Hypothalamus (tissue), 51 donors: Measurements from ENCODE around the gene CEACAM19.
A peak's percentile ranks its signal among the peaks of the same experiment; 100 is the strongest.
"Not testable (repeated sequence)": the region's sequence is repeated elsewhere in the genome, so short reads cannot be mapped to it uniquely, and the experiment has no call there.

Experiments
- DNase-seq, 51 donors: peaks; one replicate each; lab custom pipeline; 2025; lab: John Stamatoyannopoulos, UW

Gene CEACAM19

DNA sequence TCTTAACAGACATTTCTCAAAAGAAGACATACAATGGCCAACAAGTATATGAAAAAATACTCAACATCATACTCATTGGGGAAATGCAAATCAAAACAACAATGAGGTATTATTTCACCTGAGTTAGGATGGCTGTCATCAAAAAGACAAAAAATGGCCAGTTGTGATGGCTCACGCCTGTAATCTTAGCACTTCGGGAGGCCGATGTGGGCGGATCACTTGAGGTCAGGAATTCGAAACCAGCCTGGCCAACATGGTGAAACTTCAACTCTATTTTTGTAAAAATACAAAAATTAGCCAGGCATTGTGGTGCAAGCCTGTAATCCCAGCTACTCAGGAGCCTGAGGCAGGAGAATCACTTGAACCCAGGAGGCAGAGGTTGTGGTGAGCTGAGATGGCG is 49.7 kb downstream of the CEACAM19 start:
- no peak for DNase-seq

DNA sequence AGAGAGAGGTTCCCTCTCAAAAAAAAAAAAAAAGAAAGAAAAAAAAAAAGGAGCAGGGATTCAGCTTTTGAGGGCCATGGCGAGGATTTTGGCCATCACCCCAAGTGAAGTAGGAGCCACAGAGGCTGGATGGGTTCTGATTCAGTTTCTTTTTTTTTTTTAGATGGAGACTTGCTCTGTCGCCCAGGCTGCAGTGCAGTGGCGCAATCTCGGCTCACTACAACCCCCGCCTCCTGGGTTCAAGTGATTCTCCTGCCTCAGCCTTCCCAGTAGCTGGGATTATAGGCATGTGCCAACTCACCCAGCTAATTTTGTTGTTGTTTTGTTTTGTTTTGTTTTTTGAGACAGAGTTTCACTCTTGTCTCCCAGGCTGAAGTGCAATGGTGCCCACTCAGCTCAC is 50.1 kb downstream of the CEACAM19 start:
- not testable (repeated sequence) for DNase-seq

DNA sequence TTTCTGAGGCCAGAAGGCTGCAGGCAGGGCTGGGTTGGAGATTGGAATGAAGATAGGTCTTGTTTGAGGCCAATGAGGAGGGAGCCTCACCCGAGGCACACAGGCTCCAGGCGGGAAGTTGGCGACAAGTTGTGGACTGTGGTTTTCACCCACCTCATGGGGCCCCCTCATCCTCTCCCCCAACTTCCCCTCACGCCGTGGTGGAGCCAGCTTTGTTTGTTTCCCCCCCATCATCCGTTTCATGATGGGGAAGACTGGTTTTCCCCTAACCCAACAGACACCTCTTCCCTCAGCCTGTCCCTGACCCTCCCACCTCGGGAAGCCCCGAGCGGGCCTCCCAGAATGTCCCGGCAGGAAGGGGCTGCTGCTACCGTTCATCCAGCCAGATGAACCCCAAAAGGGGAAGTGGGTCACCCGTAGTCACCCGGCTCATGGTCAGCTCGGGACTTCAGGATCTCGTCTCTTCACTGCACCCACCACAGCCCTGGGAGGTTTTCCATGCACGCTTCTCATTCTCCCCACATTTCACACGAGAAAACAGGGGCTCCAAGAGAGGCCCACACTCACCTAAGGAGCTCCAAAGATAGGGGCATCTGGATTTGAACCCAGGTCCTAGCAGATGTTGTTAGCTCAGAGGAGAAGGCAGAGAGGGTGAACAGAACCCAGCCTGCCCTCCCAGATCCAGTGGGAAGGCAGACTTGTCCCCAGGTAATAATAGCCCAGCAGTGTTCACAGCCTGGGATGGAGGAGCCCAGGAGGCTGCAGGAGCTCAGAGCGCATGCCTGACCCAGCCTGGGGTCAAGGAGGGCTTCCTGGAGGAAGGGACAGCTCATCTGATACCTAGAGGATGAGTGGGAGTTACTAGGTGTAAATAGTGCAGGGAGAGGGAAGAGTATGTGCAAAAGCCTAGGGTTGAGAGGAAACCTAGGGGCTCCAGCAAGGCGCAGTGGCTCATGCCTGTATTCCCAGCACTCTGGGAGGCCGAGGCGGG is 51.1 kb downstream of the CEACAM19 start:
- peak in 3 of 51 donors; percentile 2 to 25 (median 23) for DNase-seq

DNA sequence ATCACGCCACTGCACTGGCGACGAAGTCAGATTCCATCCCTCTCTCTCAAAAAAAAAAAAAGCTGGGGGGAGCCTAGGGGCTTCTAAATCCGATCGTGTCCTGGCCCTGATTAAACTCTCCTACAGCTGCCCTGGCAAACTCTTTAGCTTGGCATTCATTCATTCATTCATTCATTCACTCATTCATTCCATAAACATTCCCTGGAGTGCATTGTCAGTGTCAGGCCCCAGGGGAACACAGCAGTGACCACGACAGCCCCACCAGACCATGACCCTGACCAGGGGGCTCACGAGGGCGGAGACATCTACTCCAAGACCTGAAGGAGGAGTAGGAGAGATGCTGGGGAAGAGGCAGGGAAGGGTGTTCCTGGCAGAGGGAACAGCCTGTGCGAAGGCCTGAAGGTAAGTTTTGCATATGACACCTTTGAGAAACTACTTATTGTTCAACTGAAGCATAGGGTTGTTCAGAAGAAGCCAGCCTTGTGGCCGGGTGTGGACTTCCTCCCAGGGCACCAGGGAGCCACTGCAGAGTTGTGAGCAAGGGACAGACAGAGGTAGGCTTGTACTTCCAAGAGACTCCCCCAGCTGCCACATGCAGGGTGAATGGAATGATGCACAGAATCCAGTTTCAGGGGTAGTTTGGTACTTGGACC is 52.1 kb downstream of the CEACAM19 start:
- DNase-seq: no peak

DNA sequence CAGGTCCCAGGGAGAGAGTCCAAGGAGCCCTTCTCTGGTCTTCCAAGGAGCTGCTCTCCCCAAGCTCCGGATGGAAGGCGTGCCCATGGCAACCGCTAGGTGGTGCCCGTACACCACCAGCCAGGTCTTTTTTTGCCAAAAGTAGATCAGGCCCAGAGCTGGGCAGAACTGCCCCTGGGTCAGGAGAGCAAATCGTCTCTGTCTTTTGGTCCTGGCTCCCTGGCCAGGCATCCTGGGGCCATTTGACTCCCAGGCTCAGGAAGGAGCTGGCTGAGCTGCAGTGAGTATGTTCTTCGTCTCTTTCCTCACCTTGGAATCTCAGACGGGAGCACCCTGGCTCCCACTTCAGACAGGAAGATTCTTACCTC is 52.7 kb downstream of the CEACAM19 start:
- peak in 46 of 51 donors; percentile 7 to 78 (median 50) for DNase-seq

DNA sequence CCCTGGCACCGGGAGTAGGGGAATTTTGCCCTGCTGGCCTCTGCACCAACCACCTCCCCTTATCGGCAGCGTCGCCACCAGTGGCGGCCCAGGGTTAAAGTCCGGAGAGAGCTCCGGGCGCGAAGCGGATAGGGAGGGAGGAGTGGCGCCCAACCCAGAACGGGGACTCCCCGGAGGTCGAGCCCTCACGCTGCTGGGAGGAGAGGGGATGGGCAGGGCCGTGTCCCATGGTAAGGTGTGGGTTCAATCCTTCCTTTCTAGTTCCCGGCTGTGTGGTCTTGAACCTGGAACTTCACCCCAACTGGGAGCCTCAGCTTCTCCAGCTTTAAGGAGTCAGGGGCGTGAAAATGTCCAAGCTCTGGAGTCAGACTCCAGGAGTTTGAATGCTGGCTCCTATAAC is 54.0 kb downstream of the CEACAM19 start:
- no peak for DNase-seq

DNA sequence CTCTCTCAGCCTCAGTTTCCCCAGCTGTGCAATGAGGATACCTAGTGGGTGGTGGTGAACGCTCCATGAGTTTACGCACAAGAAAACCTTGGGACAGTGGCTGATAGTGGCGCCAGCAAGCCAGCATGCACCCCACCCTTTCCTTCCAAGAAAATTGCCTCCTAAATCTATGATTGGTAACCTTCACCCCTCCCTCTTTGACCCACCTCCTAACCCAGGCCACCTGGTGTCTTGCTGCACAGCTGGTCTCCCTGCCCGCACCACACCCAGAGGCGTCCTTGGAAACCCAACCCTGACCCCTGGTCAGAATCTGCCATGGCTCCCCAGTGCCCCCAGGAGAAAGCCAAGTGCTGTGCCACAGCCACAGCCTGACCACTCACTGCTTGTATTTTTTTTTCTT is 54.4 kb downstream of the CEACAM19 start:
- no peak for DNase-seq

DNA sequence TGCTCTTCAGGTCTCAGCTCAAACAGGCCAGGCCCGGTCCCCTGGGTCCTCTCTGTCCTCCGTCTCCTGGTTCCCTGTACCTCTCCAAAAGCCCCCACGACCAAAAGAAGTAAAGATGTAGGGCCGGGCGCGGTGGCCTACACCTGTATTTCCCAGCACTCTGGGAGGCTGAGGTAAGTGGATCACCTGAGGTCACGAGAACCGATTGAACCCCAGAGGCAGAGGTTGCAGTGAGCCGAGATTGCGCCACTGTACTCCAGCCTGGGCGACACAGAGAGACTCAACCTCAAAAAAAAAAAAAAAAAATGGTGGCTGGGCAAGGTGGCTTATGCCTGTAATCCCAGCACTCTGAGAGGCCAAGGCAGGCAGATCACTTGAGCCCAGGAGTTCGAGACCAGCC is 55.2 kb downstream of the CEACAM19 start:
- DNase-seq: no peak

DNA sequence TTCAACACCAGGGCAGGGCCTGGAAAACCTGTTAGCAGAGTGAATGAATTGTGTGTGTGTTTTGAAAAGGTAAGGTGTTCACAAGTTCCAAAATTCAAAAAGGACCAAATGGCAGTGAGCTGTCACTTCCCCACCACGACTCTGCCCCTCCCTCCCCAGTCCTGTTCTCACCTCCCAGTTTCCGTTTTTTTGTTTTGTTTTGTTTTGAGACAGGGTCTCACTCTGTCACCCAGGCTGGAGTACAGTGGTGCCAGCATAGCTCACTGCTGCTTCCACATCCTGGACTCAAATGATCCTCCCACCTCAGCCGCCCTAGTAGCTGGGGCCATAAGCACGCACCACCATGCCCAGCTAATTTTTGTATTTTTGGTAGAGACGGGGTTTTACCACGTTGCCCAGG is 56.9 kb downstream of the CEACAM19 start:
- DNase-seq: no peak

DNA sequence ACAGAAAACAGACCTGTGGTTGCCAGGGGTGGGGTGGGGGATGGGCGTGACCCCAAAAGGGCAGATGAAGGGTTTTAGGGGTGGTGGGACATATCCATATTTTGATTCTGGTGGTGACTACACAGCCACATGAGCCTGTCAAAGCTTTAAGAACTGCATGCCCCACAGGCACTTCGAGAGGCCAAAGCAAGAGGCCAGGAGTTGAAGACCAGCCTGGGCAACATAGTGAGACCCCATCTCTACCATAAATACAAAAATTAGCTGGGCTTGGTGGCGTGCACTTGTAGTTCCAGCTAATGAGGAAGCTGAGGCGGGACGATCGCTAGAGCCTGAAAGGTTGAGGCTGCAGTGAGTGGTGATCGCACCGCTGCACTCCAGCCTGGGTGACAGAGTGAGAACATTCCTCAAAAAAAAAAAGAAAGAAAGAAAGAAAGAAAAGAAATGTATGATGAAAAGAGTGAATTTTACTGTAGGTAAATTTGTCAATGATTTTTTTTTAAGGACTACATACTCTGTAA is 58.3 kb downstream of the CEACAM19 start:
- no peak for DNase-seq

DNA sequence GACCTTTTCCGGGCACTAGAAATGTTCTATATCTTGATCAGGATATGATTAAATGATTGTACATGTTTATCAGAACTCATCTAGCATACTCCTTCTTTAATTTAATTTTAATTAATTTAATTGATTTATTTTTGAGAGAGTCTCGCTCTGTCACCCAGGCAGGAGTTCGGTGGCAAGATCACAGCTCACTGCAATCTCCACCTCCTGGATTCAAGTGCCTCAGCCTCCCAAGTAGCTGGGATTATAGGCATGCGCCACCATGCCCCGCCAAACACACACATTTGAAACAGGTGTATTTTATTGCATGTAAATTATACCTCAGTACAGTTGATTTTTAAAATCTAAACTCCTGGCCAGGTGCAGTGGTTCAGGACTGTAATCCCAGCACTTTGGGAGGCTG is 59.8 kb downstream of the CEACAM19 start:
- DNase-seq: no peak

DNA sequence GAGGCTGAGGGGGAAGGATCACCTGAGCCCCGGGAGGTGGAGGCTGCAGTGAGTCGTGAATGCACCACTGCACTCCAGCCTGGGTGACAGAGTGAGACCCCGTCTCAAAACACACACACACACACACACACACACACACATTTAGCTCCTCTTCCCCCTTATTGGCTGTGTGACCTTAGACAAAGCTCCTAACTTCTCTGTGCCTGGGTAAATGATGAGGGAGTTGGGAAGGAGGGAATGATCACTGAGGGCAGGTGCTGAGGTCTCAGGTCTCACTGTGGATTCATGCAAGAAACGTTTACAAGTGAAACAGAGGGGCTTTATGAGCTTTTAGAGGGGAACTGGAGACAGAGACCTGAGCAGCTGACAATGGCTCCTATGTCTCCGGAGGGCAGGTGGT is 60.3 kb downstream of the CEACAM19 start:
- no peak for DNase-seq

DNA sequence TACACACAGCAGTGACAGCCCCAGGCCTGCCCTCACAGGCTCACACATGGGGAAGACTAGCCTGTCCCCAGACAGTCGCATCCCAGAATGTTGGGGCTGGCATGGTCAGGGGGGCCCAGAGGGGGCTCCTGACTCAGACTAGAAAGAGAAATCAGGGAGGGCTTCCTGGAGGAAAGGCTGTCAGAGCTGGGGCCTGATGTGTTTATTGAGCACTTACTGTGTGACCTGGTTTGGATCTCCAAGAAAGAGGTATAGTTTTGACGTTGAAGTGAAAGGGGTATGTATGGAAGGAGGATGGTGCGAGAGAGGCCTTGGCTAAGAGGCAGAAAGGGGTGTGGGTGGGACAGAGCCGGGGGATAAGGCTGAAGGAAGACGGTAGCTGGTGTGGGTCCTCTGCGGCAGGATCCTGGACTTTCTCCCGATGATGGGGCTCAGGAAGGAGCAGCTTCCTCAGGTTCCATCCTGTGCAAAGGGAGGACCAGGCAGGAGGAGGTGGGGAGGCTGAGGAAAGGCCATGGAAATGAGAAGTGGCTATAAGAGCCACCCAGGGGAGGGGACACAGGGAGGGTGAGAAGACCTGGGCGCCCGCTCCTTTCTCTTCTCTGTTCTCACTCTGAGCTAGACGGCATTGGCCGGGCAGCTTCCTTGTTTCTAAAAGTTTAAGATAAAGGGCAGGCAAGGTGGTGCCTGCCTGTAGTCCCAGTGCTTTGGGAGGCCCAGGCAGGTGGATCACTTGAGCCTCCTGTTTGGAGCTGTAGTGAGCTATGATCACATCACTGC is 61.1 kb downstream of the CEACAM19 start:
- no peak for DNase-seq
